ENCODE results near the gene HAX1. TPM values are rescaled to one million over a fixed set of nuclear protein-coding genes. Genes with fewer than 3 reads are reported as not detected.

HAX1 gene
- total RNA-seq, 1 experiment from 2014 or later: 129 TPM

DNA sequence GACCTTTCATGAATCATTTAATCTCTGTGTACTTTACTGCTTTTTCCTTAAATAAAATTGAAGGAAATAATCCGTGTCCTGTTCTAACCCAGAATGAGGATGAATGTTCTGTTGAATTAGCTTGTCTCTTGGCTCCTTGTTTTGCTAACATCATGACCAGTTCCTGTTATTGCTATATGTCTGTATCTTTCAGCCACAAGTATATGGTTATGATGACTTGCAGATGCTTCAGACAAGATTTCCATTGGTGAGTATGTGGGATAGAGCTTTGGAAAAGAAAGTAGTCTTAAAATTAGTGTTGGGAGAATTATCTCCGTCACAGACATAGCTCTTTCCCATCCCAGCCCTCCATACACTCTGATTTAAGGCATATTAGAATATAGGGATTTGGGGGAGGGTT, 13.6 kb upstream of the HAX1 start:
- Mint-ChIP-seq H3K9me3 (ENCODE audit: low read depth, unreplicated experiment) (no peaks in the 10 kb centered on the region), H3K27ac (ENCODE audit: unreplicated experiment) (no peak overlapping the region), H3K4me1 (ENCODE audit: low read depth, unreplicated experiment) (no peaks in the 10 kb centered on the region), H3K4me3 (ENCODE audit: low read depth, unreplicated experiment) (no peak overlapping the region), H3K36me3 (ENCODE audit: insufficient read depth, unreplicated experiment) (peaks cover 78% of the 10 kb centered on the region), H3K27me3 (ENCODE audit: unreplicated experiment) (no peaks in the 10 kb centered on the region)
- no TSS peak for BruUV-seq (replicated peaks)
- CTCF ChIA-PET: no interaction called here
- TF ChIP-seq, protein P1, sequence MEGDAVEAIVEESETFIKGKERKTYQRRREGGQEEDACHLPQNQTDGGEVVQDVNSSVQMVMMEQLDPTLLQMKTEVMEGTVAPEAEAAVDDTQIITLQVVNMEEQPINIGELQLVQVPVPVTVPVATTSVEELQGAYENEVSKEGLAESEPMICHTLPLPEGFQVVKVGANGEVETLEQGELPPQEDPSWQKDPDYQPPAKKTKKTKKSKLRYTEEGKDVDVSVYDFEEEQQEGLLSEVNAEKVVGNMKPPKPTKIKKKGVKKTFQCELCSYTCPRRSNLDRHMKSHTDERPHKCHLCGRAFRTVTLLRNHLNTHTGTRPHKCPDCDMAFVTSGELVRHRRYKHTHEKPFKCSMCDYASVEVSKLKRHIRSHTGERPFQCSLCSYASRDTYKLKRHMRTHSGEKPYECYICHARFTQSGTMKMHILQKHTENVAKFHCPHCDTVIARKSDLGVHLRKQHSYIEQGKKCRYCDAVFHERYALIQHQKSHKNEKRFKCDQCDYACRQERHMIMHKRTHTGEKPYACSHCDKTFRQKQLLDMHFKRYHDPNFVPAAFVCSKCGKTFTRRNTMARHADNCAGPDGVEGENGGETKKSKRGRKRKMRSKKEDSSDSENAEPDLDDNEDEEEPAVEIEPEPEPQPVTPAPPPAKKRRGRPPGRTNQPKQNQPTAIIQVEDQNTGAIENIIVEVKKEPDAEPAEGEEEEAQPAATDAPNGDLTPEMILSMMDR (IDR thresholded peaks at IDR 0.05; ENCODE audit: unreplicated experiment): no peak
- intact Hi-C loops (cut with micrococcal nuclease; ENCODE audit: unreplicated experiment): no loop called here
- DNase-seq: no peak

DNA sequence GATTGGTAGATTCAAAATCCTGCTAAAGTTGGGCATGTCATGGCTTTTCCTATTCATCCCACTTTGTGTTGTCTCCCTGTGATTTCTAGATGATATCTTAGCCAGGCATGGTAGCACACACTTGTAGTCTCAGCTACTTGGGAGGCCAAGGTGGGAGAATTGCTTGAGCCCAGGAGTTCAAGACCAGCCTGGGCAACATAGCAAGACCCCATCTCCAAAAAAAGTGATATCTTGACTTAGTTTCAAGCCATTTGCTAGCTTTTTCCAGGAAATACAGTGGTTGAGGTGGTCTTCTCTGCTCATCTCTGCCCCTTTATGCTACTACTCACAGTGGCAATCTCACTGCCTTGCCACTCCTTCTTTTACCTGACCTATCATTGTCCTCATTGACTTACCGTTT, 12.3 kb upstream of the HAX1 start:
- intact Hi-C loops (cut with micrococcal nuclease; ENCODE audit: unreplicated experiment): no loop called here
- Mint-ChIP-seq H3K9me3 (ENCODE audit: low read depth, unreplicated experiment) (no peaks in the 10 kb centered on the region), H3K36me3 (ENCODE audit: insufficient read depth, unreplicated experiment) (peaks cover 75% of the 10 kb centered on the region), H3K4me3 (ENCODE audit: low read depth, unreplicated experiment) (no peak overlapping the region), H3K27ac (ENCODE audit: unreplicated experiment) (no peak overlapping the region), H3K4me1 (ENCODE audit: low read depth, unreplicated experiment) (no peaks in the 10 kb centered on the region), H3K27me3 (ENCODE audit: unreplicated experiment) (no peaks in the 10 kb centered on the region)
- CTCF ChIA-PET: no interaction called here
- no peak for DNase-seq
- TF ChIP-seq, protein P1 (IDR thresholded peaks at IDR 0.05; ENCODE audit: unreplicated experiment): no peak
- no TSS peak for BruUV-seq (replicated peaks)

DNA sequence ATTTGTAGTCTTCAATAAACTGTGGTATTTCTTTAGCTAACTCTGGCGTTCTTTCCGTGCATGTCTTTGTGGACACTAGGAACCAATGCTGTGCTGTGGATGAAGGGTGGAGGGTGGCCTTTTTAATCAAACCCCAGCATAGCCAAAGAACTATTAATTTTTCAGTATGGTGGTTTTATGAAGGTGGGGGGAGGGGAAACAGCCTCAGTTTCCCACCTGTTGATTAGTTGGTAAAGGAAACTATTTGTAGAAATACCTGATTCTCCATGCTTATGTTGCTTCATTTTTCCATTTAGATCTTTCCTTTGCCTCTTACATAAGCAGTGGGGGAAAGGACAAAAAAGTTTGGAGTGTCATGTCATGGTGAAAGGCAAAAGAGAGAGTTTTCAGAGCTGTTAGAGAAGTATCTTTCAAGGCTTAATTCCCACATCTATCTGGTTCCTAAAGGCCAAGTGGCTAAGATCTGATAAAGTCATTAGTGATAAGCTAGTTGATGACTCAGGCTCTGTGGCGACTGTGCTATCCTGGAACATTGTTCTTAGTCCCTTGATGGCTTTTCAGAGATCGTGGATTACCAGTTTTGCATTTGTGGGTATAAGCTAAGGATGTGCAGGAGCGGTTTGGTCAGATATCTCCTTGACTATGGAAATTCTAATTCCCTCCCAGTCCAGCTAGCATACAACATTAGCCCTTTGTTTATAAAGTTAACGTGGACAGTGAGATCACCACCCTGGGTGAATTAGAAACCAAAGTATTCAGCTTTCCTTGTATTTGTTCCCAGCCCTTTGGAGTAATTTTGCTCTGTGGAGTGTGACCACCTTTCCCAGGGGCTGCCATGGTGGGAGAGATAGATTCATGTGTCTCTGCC, 8.7 kb upstream of the HAX1 start:
- intact Hi-C loops (cut with micrococcal nuclease; ENCODE audit: unreplicated experiment): no loop called here
- Mint-ChIP-seq H3K27ac (ENCODE audit: unreplicated experiment) (no peak overlapping the region), H3K4me1 (ENCODE audit: low read depth, unreplicated experiment) (no peaks in the 10 kb centered on the region), H3K4me3 (ENCODE audit: low read depth, unreplicated experiment) (no peak overlapping the region), H3K36me3 (ENCODE audit: insufficient read depth, unreplicated experiment) (peaks cover 54% of the 10 kb centered on the region), H3K9me3 (ENCODE audit: low read depth, unreplicated experiment) (no peaks in the 10 kb centered on the region), H3K27me3 (ENCODE audit: unreplicated experiment) (no peaks in the 10 kb centered on the region)
- no peak for DNase-seq
- no TSS peak for BruUV-seq (replicated peaks)
- CTCF ChIA-PET: no interaction called here
- TF ChIP-seq, protein P1 (IDR thresholded peaks at IDR 0.05; ENCODE audit: unreplicated experiment): no peak

DNA sequence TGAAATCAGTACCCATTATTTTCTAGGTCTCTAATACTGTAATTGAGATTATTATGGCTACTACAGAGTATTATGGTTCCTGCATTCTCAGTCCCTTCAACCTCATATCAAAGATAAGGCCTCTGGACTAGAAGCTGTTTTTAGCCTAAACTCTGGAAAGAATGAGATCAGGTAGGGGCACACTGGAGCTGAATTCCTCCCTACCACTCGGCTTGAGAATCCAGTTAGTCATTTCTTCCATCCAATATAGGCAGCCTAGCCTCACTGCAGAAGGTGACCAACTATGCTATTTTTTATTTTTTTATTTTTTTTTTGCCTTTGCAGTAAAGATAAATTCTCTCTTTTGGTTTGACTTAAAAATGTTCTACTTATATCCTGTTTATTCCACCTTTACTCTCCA, 8.0 kb upstream of the HAX1 start:
- Mint-ChIP-seq H3K4me1 (ENCODE audit: low read depth, unreplicated experiment) (no peaks in the 10 kb centered on the region), H3K27me3 (ENCODE audit: unreplicated experiment) (no peaks in the 10 kb centered on the region), H3K9me3 (ENCODE audit: low read depth, unreplicated experiment) (no peaks in the 10 kb centered on the region), H3K36me3 (ENCODE audit: insufficient read depth, unreplicated experiment) (peaks cover 55% of the 10 kb centered on the region), H3K27ac (ENCODE audit: unreplicated experiment) (peak overlapping the region; percentile 34), H3K4me3 (ENCODE audit: low read depth, unreplicated experiment) (no peak overlapping the region)
- BruUV-seq (replicated peaks): no TSS peak
- DNase-seq: no peak
- intact Hi-C loops (cut with micrococcal nuclease; ENCODE audit: unreplicated experiment): no loop called here
- TF ChIP-seq, protein P1 (IDR thresholded peaks at IDR 0.05; ENCODE audit: unreplicated experiment): no peak
- CTCF ChIA-PET: no interaction called here
